Upper lobe of right lung (tissue), 1 donor: ENCODE data around the gene RNU5B-1. TPM values are rescaled to one million over a fixed set of nuclear protein-coding genes. Genes with fewer than 3 reads are reported as not detected.

ENCODE experiments used
- ATAC-seq: fragments of 200-7000 bp; cut with Tn5 transposase; one replicate; pipeline ENCODE4 v1.9.1; 2020; ENCODE audit warnings: mild to moderate bottlenecking, moderate library complexity
- DNase-seq: peaks from one replicate; pipeline ENCODE4 v3.0.0-alpha.2; 2020
- H3K27ac ChIP-seq: fragments of 200-600 bp; one replicate; pipeline ENCODE4 v1.8.0; 2022
- H3K27me3 ChIP-seq: fragments of 200-600 bp; one replicate; pipeline ENCODE4 v1.8.0; 2022; ENCODE audit warnings: mild to moderate bottlenecking
- H3K36me3 ChIP-seq: fragments of 200-600 bp; one replicate; pipeline ENCODE4 v1.8.0; 2022
- H3K4me1 ChIP-seq: fragments of 200-600 bp; one replicate; pipeline ENCODE4 v1.8.0; 2022
- H3K4me3 ChIP-seq: fragments of 200-600 bp; one replicate; pipeline ENCODE4 v1.8.0; 2022; ENCODE audit warnings: mild to moderate bottlenecking
- H3K9me3 ChIP-seq: fragments of 200-600 bp; one replicate; pipeline ENCODE4 v1.8.0; 2022
- intact Hi-C: fragments of 100-400 bp; cut with DNase I; formaldehyde crosslinking; loops from one replicate; pipeline ENCODE4 v1.11.0; 2022
- total RNA-seq: library from RNA; stranded (reverse); fragmentation: NEBNext Ultra II Directional; extraction: Animal tissue kit (Norgen Biotek cat#: 25700); gene quantifications from one replicate; pipeline ENCODE4 v1.2.1, GENCODE V29; 2021
- TF ChIP-seq, protein P1 (sequence below): fragments of 200-600 bp; IDR thresholded peaks from one replicate; pipeline ENCODE4 v1.8.0; 2022; ENCODE audit warnings: antibody characterized with exemption
- donor health status: DM: no; HTN: yes; CAD: no; lungs with severe emphysema.

RNU5B-1 gene
- total RNA-seq, 1 donor from 2014 or later = 21.6 TPM

DNA sequence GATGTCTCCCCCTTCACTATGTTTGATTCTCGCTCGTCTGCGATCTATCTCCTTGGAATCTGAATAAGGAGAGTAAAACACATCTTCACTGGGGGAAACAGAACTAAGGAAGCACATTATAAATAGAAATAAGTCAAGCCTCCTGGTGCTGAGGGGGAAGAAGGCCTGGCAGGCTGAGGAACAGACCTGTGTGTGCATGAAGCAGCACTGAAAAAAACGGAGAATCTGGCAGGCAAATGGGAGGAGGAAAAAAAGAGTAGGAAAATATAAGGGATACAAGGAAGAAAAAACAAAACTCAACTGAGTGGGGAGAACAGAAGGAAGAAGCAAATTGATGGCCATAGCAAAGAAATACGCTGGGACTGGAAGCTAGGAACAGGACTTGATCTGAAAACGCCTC lies 43.5 kb upstream of the RNU5B-1 start:
- Histone ChIP-seq H3K4me3 (no peak overlapping the region), H3K4me1 (peaks cover 23% of the 10 kb centered on the region), H3K36me3 (peaks cover 49% of the 10 kb centered on the region), H3K27ac (no peak overlapping the region), H3K27me3 (no peaks in the 10 kb centered on the region), H3K9me3 (no peaks in the 10 kb centered on the region)
- intact Hi-C loops = no loop called here
- ATAC-seq (no peak), DNase-seq (no peak)
- TF ChIP-seq, protein P1, sequence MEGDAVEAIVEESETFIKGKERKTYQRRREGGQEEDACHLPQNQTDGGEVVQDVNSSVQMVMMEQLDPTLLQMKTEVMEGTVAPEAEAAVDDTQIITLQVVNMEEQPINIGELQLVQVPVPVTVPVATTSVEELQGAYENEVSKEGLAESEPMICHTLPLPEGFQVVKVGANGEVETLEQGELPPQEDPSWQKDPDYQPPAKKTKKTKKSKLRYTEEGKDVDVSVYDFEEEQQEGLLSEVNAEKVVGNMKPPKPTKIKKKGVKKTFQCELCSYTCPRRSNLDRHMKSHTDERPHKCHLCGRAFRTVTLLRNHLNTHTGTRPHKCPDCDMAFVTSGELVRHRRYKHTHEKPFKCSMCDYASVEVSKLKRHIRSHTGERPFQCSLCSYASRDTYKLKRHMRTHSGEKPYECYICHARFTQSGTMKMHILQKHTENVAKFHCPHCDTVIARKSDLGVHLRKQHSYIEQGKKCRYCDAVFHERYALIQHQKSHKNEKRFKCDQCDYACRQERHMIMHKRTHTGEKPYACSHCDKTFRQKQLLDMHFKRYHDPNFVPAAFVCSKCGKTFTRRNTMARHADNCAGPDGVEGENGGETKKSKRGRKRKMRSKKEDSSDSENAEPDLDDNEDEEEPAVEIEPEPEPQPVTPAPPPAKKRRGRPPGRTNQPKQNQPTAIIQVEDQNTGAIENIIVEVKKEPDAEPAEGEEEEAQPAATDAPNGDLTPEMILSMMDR = no peak

DNA sequence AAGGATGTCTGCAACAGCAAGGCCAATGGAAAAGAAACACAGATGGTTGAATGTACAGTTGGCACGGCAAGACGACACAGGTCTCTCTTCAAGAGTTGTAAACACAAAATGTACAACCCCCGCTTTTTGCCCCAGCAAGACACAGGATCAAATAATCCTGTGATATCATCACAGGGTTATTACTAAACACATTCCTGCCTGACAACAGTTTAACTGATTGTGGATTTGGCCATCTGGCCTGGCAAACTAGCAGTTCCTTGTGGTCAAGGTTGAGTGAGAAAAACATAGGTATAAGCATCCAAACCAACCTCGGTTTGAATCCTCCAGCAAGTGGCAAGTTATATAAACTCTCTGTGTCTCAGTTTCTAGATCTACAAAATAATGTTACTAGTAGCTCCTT lies 41.2 kb upstream of the RNU5B-1 start:
- Histone ChIP-seq H3K9me3 (no peaks in the 10 kb centered on the region), H3K4me3 (no peak overlapping the region), H3K27me3 (no peaks in the 10 kb centered on the region), H3K4me1 (peaks cover 15% of the 10 kb centered on the region), H3K36me3 (peaks cover 42% of the 10 kb centered on the region), H3K27ac (no peak overlapping the region)
- TF ChIP-seq, protein P1 = no peak
- intact Hi-C loops = no loop called here
- DNase-seq (no peak), ATAC-seq (no peak)

DNA sequence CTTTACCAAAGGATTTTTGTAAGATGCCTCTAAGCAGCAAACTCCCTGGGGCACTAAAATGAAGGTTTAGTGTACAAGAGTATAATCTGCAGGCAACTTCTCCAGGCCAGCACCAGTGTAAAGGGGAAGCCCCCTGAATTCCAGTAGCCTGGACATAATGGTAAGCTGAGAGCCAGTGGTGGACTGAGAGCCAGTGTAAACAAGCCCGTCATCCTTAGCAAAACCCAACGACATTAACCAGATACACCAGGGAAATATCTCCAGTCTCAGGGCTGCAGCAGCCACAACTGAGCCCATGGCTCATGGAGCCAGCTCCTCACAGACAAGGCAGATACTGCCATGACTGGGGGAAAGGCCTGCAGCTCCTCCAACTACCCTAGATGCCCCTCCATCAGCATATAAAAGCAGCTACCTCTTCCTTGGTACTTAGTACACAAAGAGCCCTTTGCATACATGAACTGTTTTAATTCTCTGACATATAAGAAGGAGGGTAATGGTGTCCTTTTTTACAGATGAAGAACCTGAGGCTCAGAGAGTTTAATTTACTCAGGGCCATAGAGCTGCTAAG lies 39.5 kb upstream of the RNU5B-1 start:
- H3K4me1 ChIP-seq = peaks cover under 1% of the 10 kb centered on the region
- H3K4me3 ChIP-seq = no peak overlapping the region
- no peaks in the 10 kb centered on the region for H3K9me3 ChIP-seq
- DNase-seq (no peak), ATAC-seq (no peak)
- no peak overlapping the region for H3K27ac ChIP-seq
- no peaks in the 10 kb centered on the region for H3K27me3 ChIP-seq
- H3K36me3 ChIP-seq = peaks cover 37% of the 10 kb centered on the region
- intact Hi-C loops = no loop called here
- TF ChIP-seq, protein P1 = no peak

DNA sequence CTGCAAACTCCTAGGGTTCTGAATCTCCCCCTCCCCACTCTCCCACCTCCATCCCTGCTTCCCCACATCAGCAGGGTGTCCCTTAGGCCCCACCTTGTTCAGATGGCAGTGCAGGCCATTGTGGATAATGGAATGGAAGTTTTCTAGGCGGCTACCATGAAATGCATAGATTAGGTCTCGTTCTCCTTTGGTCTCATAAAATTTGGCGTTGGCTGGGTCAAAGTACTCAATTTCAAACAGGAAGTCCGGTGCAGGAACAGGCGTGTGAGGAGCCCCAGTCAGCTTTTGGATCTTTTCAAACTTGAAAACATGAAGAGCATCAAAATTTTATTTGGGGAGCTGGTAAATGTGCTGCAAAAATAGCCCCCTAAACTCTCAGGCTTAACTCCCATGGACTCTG lies 38.0 kb upstream of the RNU5B-1 start:
- intact Hi-C loops = no loop called here
- ATAC-seq = no peak
- H3K4me3 ChIP-seq = no peak overlapping the region
- H3K36me3 ChIP-seq = peaks cover 28% of the 10 kb centered on the region
- no peak for DNase-seq
- H3K9me3 ChIP-seq = no peaks in the 10 kb centered on the region
- TF ChIP-seq, protein P1 = no peak
- no peak overlapping the region for H3K27ac ChIP-seq
- H3K4me1 ChIP-seq = peaks cover 3% of the 10 kb centered on the region
- H3K27me3 ChIP-seq = no peaks in the 10 kb centered on the region

DNA sequence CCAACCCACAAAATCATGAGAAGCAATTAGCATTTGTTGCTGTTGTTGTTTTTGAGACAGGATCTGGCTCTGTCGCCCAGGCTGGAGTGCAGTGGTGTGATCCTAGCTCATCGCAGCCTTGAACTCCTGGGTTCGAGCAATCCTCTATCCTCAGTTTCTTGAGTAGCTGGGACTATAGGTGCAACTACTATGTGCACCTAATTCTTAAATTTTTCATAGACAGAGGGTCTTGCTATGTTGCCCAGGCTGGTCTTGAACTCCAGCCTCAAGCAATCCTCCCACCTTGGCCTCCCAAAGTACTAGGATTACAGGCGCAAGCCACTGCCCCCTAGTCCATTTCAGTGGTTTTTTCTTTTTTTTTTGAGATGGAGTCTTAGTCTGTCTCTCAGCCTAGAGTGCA lies 36.1 kb upstream of the RNU5B-1 start:
- intact Hi-C loops = no loop called here
- Histone ChIP-seq H3K27me3 (no peaks in the 10 kb centered on the region), H3K27ac (no peak overlapping the region), H3K36me3 (peaks cover 16% of the 10 kb centered on the region), H3K9me3 (no peaks in the 10 kb centered on the region), H3K4me1 (peaks cover 3% of the 10 kb centered on the region), H3K4me3 (no peak overlapping the region)
- ATAC-seq (no peak), DNase-seq (no peak)
- TF ChIP-seq, protein P1 = no peak
